Measurements from ENCODE around the gene CTNND2.

DNA sequence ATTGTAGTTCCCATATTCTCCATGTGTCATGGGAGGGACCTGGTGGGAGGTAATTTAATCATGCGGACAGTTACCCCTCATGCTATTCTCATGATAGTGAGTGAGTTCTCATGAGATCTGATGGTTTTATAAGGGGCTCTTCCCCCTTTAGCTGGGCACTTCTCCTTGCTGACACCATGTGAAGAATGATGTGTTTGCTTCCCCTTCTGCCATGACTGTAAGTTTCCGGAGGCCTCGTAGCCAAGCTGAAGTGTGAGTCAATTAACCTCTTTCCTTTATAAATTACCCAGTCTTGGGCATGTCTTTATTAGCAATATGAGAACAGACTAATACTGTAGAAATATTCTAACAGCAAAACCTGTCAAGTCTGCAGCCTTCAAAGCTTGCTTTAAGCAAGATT lies 293.2 kb downstream of the CTNND2 start:
- TF ChIP-seq CTCF (IDR thresholded peaks at IDR 0.05) (no peak), EZH2 (IDR thresholded peaks at IDR 0.05; ENCODE audit: borderline replicate concordance, insufficient read depth, low read depth, low read length, poor library complexity, severe bottlenecking) (no peak)
